Uterus (tissue), 4 donors: ENCODE results near the gene RAC3. TPM values are rescaled to one million over a fixed set of nuclear protein-coding genes. Genes with fewer than 3 reads are reported as not detected.

Experiments
- DNase-seq, 2 donors: peaks; one replicate each; pipeline ENCODE4 v3.0.0-alpha.2; 2019 to 2020
- H3K27ac ChIP-seq, 2 donors: fragments of 200-600 bp; sonication (generic); 1 replicate in 1 of 2; 2 replicates in 1 of 2; pipeline ENCODE4 v1.5.1; 2016 to 2018
- H3K27me3 ChIP-seq, 2 donors: fragments of 200-600 bp; sonication (generic); one replicate each; pipeline ENCODE4 v1.5.1; 2018 to 2019; ENCODE audit warnings: control low read depth in 1 of 2
- H3K36me3 ChIP-seq, 2 donors: fragments of 200-600 bp; sonication (generic); one replicate each; pipeline ENCODE4 v1.5.1; 2019; ENCODE audit warnings: control low read depth in 1 of 2
- H3K4me1 ChIP-seq, 2 donors: fragments of 200-600 bp; sonication (generic); one replicate each; pipeline ENCODE4 v1.5.1; 2018 to 2019; ENCODE audit warnings: control low read depth in 1 of 2
- H3K4me3 ChIP-seq, 2 donors: fragments of 200-600 bp; sonication (generic); 1 replicate in 1 of 2; 2 replicates in 1 of 2; pipeline ENCODE4 v1.5.1; 2018 to 2019; ENCODE audit warnings: mild to moderate bottlenecking in 1 of 2
- H3K9me3 ChIP-seq, 2 donors: fragments of 200-600 bp; sonication (generic); one replicate each; pipeline ENCODE4 v1.5.1; 2019; ENCODE audit warnings: control low read depth in 1 of 2
- CTCF ChIP-seq, 4 experiments: fragments of 200-600 bp in 2 of 4; fragments of 450-650 bp in 2 of 4; sonication (generic) in 2 of 4; IDR thresholded peaks; one replicate each; pipeline ENCODE4 v1.5.1; 2016 to 2019; ENCODE audit warnings: antibody characterized with exemption in 4 of 4, mild to moderate bottlenecking in 2 of 4, moderate library complexity in 1 of 4
- POLR2A ChIP-seq, 2 donors: fragments of 450-650 bp; IDR thresholded peaks; one replicate each; pipeline ENCODE4 v1.6.1; 2016; ENCODE audit warnings: antibody characterized with exemption in 2 of 2, mild to moderate bottlenecking in 1 of 2, moderate library complexity in 1 of 2
- intact Hi-C: fragments of 100-400 bp; cut with DNase I; formaldehyde crosslinking; loops from one replicate; pipeline ENCODE4 v1.15.1; 2023; ENCODE audit warnings: low total_unique reads
- total RNA-seq, 4 donors: library from RNA; depleted of rRNA in 3 of 4; stranded (reverse); fragments of >200 nt in 3 of 4; gene quantifications; one replicate each; pipeline versions ENCODE4 v1.1.0 to v1.2.4, GENCODE V29; 2014 to 2023
- donor health status: DM: yes; HTN: yes; CAD: no.

The RAC3 gene
- total RNA-seq, 4 donors from 2014 or later = 0.91 to 8.4 TPM; not detected in 2

- Histone ChIP-seq H3K4me3 (no peak overlapping the region), H3K9me3 (no peaks in the 10 kb centered on the region), H3K4me1 (peaks cover 0 to 10% of the 10 kb centered on the region in 2 donors), H3K27ac (no peak overlapping the region), H3K27me3 (no peaks in the 10 kb centered on the region), H3K36me3 (no peaks in the 10 kb centered on the region)
- intact Hi-C loops = no loop called here
- TF ChIP-seq CTCF (IDR thresholded peaks at IDR 0.05) (no peak), POLR2A (IDR thresholded peaks at IDR 0.05) (no peak)
- DNase-seq = no peak
Observed at GRCh38 chr17:82061047-82061925, 29.8 kb downstream of the RAC3 start.

GRCh38 chr17:82062076-82062983 is 30.9 kb downstream of the RAC3 start:
- Histone ChIP-seq H3K27ac (no peak overlapping the region), H3K4me1 (peaks cover 0 to 10% of the 10 kb centered on the region in 2 donors), H3K4me3 (no peak overlapping the region), H3K9me3 (no peaks in the 10 kb centered on the region), H3K36me3 (no peaks in the 10 kb centered on the region), H3K27me3 (no peaks in the 10 kb centered on the region)
- intact Hi-C loops = no loop called here
- DNase-seq = no peak
- TF ChIP-seq POLR2A (IDR thresholded peaks at IDR 0.05) (no peak), CTCF (IDR thresholded peaks at IDR 0.05) (no peak)

GRCh38 chr17:82062984-82063368 is 31.5 kb downstream of the RAC3 start:
- no peak for DNase-seq
- Histone ChIP-seq H3K4me1 (peaks cover 0 to 10% of the 10 kb centered on the region in 2 donors), H3K4me3 (no peak overlapping the region), H3K27ac (no peak overlapping the region), H3K27me3 (no peaks in the 10 kb centered on the region), H3K36me3 (no peaks in the 10 kb centered on the region), H3K9me3 (no peaks in the 10 kb centered on the region)
- TF ChIP-seq POLR2A (IDR thresholded peaks at IDR 0.05) = no peak
- no peak for TF ChIP-seq CTCF (IDR thresholded peaks at IDR 0.05)
- intact Hi-C loops = no loop called here

GRCh38 chr17:82063424-82064415 is 32.2 kb downstream of the RAC3 start:
- Histone ChIP-seq H3K27ac (no peak overlapping the region), H3K36me3 (no peaks in the 10 kb centered on the region)
- intact Hi-C loops = no loop called here

More at GRCh38 chr17:82063424-82064415, 32.2 kb downstream of the RAC3 start:
- no peak for DNase-seq
- TF ChIP-seq CTCF (IDR thresholded peaks at IDR 0.05) (no peak), POLR2A (IDR thresholded peaks at IDR 0.05) (no peak)
- Histone ChIP-seq H3K4me1 (peaks cover 0 to 10% of the 10 kb centered on the region in 2 donors), H3K4me3 (no peak overlapping the region), H3K9me3 (no peaks in the 10 kb centered on the region), H3K27me3 (no peaks in the 10 kb centered on the region)
